SK-N-MC (cell line): ENCODE data around the gene RFLNA.
"Not testable (repeated sequence)": the region's sequence is repeated elsewhere in the genome, so short reads cannot be mapped to it uniquely, and the experiment has no call there.

ENCODE experiments used
- DNase-seq: peaks from one replicate; pipeline ENCODE4 v3.0.0-alpha.2; 2011; ENCODE audit warnings: low read depth, low spot score
- H3K27ac ChIP-seq: fragments of 200-600 bp; sonication (generic); 2 replicates; pipeline ENCODE4 v1.5.1; 2016; ENCODE audit warnings: mixed run types
- H3K36me3 ChIP-seq: fragments of 200-600 bp; sonication (generic); 2 replicates; pipeline ENCODE4 v1.6.1; 2017; ENCODE audit warnings: antibody characterized with exemption, low read length, mixed read lengths; ENCODE audit not compliant: insufficient read depth
- H3K4me3 ChIP-seq: fragments of 200-600 bp; sonication (generic); 2 replicates; pipeline ENCODE4 v1.5.1; 2016
- H3K9ac ChIP-seq: fragments of 200-600 bp; sonication (generic); 2 replicates; pipeline ENCODE4 v1.8.0; 2017; ENCODE audit warnings: mixed run types, mixed read lengths; ENCODE audit not compliant: insufficient read length
- H3K9me3 ChIP-seq: fragments of 200-600 bp; sonication (generic); 2 replicates; pipeline ENCODE4 v1.6.1; 2017; ENCODE audit warnings: low read depth, mild to moderate bottlenecking, antibody characterized with exemption, low read length, moderate library complexity, mixed read lengths
- EZH2 ChIP-seq: fragments of 200-600 bp; sonication (generic); IDR thresholded peaks from one replicate; pipeline ENCODE4 v1.6.1; 2017; ENCODE audit warnings: antibody characterized with exemption
- FOXP2 ChIP-seq: optimal IDR thresholded peaks from 2 replicates; pipeline ENCODE3; 2011; ENCODE audit warnings: mild to moderate bottlenecking, moderate library complexity; ENCODE audit not compliant: insufficient read depth; ENCODE audit errors: extremely low read length, control extremely low read depth
- POLR2AphosphoS5 ChIP-seq: IDR thresholded peaks from 2 replicates; pipeline ENCODE4 v1.6.1; 2012; ENCODE audit warnings: mild to moderate bottlenecking, low read depth, low read length, borderline replicate concordance

Gene RFLNA

DNA sequence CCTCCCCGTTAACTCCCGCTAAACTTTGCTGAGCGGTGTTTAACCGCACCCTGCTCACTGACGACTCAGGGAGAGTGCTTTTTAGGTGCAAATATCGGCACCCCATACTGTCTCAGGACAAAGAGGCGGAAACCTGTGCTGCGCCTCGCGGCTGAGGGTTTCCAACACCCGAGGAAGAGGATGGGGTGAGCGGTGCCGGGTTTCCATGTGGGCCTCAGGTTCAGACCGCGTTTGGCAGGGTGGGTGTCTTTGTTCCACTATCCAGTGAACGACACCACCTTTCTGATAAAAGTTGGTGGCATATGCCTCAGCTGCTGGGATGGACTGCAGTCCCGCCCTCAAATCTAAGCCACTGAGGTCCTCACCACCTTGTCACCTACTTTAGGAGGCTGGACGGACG lies 3.0 kb downstream of the RFLNA start:
- H3K9me3 ChIP-seq, result no peaks in the 10 kb centered on the region
- DNase-seq, result no peak
- no peak overlapping the region for H3K9ac ChIP-seq
- H3K27ac ChIP-seq, result no peak overlapping the region
- H3K4me3 ChIP-seq, result no peak overlapping the region
- TF ChIP-seq EZH2 (no peak), FOXP2 (no peak), POLR2AphosphoS5 (no peak)
- no peaks in the 10 kb centered on the region for H3K36me3 ChIP-seq

DNA sequence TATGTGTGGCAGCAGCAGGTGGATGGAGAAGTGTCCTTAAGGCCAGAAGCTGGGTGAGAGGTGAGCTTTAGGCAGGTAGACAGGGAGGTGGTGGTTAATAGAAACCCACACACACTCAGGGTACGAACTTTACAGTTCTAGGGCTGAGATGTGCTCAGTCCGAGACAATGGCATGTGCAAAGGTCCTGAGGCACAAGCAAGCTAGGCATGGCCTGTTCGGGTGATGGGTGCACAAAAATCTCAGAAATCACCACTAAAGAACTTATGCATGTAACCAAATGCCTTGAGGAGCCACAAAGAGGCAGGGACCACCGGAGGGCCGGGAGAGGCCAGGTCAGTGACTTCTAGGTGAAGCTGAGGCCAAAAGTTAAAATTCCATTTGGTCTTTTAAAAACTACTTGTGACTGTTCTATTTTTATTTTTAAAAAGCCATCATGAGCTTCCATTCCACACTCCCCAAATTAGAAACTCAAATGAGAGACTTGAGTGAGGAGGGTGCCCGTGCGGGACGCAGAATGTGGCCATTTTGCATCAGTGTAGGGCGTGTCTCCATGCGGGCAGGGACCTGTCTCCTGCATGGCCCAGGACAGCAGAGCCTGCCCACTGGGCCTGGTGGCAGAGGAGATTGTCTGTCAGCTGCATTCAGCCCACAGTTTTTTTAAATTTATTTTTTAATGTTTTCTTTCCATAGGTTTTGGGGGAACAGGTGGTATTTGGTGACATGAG lies 4.0 kb downstream of the RFLNA start:
- Histone ChIP-seq H3K9ac (no peak overlapping the region), H3K4me3 (no peak overlapping the region), H3K36me3 (no peaks in the 10 kb centered on the region), H3K27ac (no peak overlapping the region), H3K9me3 (no peaks in the 10 kb centered on the region)
- no peak for TF ChIP-seq EZH2
- TF ChIP-seq POLR2AphosphoS5, result no peak
- no peak for TF ChIP-seq FOXP2
- no peak for DNase-seq

DNA sequence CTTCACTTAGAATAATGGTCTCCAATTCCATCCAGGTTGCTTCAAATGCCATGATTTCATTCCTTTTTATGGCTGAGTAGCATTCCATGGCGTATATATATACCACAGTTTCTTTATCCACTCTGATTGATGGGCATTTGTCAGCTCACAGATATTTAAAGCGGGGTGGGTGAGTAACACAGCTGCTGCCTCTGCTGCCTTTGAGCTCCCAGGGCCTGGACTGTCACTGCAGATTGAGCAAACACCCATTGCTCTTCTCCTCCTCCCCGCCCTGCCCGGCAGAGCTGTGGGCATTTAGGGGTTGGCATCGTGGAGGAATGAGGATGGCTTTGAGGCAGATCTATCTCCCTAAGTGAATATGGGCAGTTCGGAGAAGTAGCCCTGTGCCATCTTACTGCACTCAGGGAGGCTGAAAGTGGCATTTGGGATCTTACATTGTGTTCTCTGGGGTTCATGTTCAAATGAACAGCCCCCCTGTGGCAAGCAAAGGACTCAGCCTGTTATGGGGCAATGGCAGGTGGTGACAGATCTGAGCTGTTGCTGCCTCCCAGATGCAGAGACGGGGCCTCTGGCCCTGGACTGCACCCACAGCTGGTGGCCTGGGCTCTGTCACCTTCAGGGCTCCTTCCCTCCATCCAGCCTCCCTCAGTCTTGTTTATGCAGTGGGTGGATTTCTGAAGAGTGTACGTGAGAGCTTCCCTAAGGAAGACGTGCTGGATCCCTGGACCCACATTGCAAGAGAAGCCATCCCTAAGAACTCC lies 4.9 kb downstream of the RFLNA start:
- TF ChIP-seq POLR2AphosphoS5, result no peak
- TF ChIP-seq EZH2, result no peak
- no peak for TF ChIP-seq FOXP2
- Histone ChIP-seq H3K36me3 (no peaks in the 10 kb centered on the region), H3K4me3 (no peak overlapping the region), H3K9ac (no peak overlapping the region), H3K9me3 (no peaks in the 10 kb centered on the region), H3K27ac (no peak overlapping the region)
- no peak for DNase-seq

DNA sequence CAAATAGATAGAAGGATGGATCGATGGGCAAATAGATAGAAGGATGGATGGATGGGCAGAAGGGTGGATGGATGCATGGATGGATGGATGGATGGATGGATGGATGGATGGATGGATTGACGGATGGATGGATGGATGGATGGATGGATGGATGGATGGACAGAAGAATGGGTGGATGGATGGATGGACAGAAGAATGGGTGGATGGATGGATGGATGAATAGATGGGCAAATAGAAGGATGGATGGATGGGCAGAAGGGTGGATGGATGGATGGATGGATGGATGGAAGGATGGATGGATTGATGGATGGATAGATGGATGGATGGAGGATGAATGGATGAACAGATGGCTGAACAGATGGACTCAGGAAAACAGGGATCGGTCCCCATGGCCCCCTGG lies 5.8 kb downstream of the RFLNA start:
- not testable (repeated sequence) for DNase-seq, H3K27ac ChIP-seq, H3K9me3 ChIP-seq, H3K9ac ChIP-seq, H3K4me3 ChIP-seq, H3K36me3 ChIP-seq

DNA sequence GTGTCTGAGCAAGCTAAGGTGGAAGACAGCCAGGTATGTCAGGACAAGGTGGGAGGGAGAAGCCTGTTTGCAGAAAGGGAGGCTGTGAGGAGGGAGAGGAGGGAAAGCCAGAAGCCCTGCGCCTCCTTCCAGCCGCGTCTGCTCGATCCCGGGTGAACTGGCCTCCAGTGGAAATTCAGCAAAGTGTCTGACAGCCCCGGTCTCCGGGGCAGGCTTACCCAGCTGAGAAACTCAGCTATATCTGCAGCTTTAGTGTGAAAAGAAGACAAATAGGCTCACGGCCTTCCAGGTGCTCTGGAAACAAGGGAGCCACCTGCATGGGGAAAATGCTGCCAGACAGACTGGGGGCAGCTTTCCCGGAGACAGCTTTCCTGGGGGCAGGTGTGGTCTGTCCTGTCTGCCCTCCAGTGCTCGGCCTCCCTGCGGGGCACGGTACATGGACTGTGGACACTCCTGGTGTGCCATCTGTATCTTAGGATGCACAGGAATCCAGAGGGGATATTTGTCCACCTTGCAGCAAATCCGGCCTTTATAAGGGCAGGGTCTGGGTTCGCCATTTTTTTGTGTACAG lies 6.3 kb downstream of the RFLNA start:
- no peaks in the 10 kb centered on the region for H3K36me3 ChIP-seq
- TF ChIP-seq EZH2, result no peak
- TF ChIP-seq FOXP2, result no peak
- TF ChIP-seq POLR2AphosphoS5, result no peak
- no peak overlapping the region for H3K27ac ChIP-seq
- H3K9me3 ChIP-seq, result no peaks in the 10 kb centered on the region
- no peak overlapping the region for H3K9ac ChIP-seq
- no peak for DNase-seq
- H3K4me3 ChIP-seq, result no peak overlapping the region

DNA sequence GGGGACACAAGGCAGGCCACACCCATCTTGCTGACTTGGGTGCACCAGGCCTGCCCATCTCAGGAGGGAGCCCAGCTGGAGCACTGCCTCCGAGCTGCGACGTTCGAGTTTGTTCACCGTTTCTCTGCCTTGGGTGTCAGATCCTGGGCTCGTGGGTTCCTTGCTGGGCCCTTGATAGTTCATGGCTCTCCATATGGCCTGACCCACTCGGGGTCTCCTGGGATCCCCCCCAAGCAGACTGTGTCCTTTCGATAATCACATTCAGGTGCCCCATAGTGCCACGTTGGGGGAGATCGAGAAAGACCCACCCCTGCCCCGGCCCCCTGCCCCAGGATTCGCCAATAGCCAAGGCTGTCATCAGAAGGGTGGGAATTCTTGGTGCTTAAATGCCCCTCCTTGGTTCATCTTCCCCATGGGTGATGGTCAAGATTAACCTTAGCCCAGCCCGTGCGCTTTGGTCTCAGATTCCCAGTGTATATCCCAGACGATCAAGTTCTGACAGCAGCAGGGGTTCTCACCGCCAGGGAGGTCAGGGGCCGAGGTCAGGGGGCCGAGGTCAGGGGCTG lies 7.4 kb downstream of the RFLNA start:
- no peak overlapping the region for H3K9ac ChIP-seq
- DNase-seq, result no peak
- H3K4me3 ChIP-seq, result no peak overlapping the region
- no peaks in the 10 kb centered on the region for H3K9me3 ChIP-seq
- TF ChIP-seq EZH2 (no peak), POLR2AphosphoS5 (no peak), FOXP2 (no peak)
- H3K27ac ChIP-seq, result no peak overlapping the region
- no peaks in the 10 kb centered on the region for H3K36me3 ChIP-seq

DNA sequence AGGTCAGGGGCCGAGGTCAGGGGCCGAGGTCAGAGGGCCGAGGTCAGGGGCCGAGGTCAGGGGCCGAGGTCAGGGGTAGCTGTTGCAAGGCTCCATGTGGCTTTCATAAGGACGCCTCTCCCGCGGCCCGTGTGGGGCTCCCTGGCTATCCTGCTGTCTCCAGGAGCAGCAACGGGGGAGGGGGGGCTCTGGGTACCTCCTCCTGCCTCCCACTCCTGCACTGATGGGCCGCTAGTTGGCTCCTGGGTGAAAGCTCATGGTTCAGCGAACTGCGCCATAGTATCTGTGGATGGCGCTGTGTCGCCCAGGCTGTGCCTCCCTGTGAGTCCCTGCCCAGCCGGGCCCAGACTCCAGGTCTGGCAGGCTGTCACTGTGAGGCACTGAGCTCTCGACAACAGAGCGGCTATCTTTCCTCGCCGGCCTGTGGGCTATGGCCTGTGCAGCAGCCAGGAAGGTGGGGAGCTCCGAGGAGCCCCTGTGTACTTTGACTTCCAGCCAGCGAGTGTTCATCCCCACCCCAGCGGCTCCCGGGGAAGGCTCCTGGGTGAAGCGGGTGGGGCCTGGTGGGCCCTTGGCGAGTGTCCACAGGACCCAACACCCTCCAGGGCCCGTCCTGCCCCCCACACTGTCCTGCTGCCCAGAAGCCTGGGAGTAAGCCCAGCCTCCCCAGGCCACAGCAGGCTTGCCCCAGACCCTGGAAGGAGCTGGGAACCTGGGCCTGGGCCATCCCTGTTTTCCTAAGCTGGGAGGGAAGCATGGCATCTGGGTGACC lies 8.1 kb downstream of the RFLNA start:
- no peak overlapping the region for H3K4me3 ChIP-seq
- H3K9ac ChIP-seq, result no peak overlapping the region
- H3K36me3 ChIP-seq, result no peaks in the 10 kb centered on the region
- DNase-seq, result no peak
- TF ChIP-seq FOXP2 (no peak), EZH2 (no peak), POLR2AphosphoS5 (no peak)
- H3K9me3 ChIP-seq, result no peaks in the 10 kb centered on the region
- no peak overlapping the region for H3K27ac ChIP-seq
